Measurements from ENCODE around the gene GPR107. TPM values are rescaled to one million over a fixed set of nuclear protein-coding genes. Genes with fewer than 3 reads are reported as not detected.
A peak's percentile ranks its signal among the peaks of the same experiment; 100 is the strongest.

Gene GPR107
- total RNA-seq, 1 donor from 2014 or later, result 23.7 TPM

- intact Hi-C loops (cut with DNase I), result no loop called here
- DNase-seq (ENCODE audit: low spot score), result no peak
Observed at GRCh38 chr9:130147198-130147597, 93.5 kb downstream of the GPR107 start.

- intact Hi-C loops (cut with DNase I), result no loop called here
Observed at GRCh38 chr9:130147910-130148309, 94.2 kb downstream of the GPR107 start.

GRCh38 chr9:130149031-130149430 is 95.3 kb downstream of the GPR107 start:
- intact Hi-C loops (cut with DNase I), result no loop called here
- no peak for DNase-seq (ENCODE audit: low spot score)

More at GRCh38 chr9:130147910-130148309, 94.2 kb downstream of the GPR107 start:
- DNase-seq (ENCODE audit: low spot score), result no peak

- intact Hi-C loops (cut with DNase I), result no loop called here
- DNase-seq (ENCODE audit: low spot score), result no peak
Observed at GRCh38 chr9:130149654-130150286, 96.1 kb downstream of the GPR107 start.

GRCh38 chr9:130150779-130151382 is 97.2 kb downstream of the GPR107 start:
- DNase-seq (ENCODE audit: low spot score), result no peak
- intact Hi-C loops (cut with DNase I), result no loop called here

- intact Hi-C loops (cut with DNase I), result no loop called here
- DNase-seq (ENCODE audit: low spot score), result no peak
Observed at GRCh38 chr9:130154816-130155215, 101.1 kb downstream of the GPR107 start.

- intact Hi-C loops (cut with DNase I), result no loop called here
- DNase-seq (ENCODE audit: low spot score), result no peak
Observed at GRCh38 chr9:130155647-130156046, 101.9 kb downstream of the GPR107 start.

GRCh38 chr9:130156672-130157071 is 103.0 kb downstream of the GPR107 start:
- DNase-seq (ENCODE audit: low spot score), result no peak
- intact Hi-C loops (cut with DNase I), result no loop called here

- DNase-seq (ENCODE audit: low spot score), result no peak
- intact Hi-C loops (cut with DNase I), result no loop called here
Observed at GRCh38 chr9:130157079-130157478, 103.4 kb downstream of the GPR107 start.

GRCh38 chr9:130158001-130158400 is 104.3 kb downstream of the GPR107 start:
- DNase-seq (ENCODE audit: low spot score), result no peak
- intact Hi-C loops (cut with DNase I), result no loop called here

- DNase-seq (ENCODE audit: low spot score), result no peak
- intact Hi-C loops (cut with DNase I), result no loop called here
Observed at GRCh38 chr9:130159057-130159456, 105.4 kb downstream of the GPR107 start.

- no peak for DNase-seq (ENCODE audit: low spot score)
Observed at GRCh38 chr9:130159915-130160670, 106.4 kb downstream of the GPR107 start.

GRCh38 chr9:130160862-130161470 is 107.3 kb downstream of the GPR107 start:
- DNase-seq (ENCODE audit: low spot score), result no peak
- intact Hi-C loops (cut with DNase I), result no loop called here

More at GRCh38 chr9:130159915-130160670, 106.4 kb downstream of the GPR107 start:
- intact Hi-C loops (cut with DNase I), result no loop called here

- intact Hi-C loops (cut with DNase I), result no loop called here
- DNase-seq (ENCODE audit: low spot score), result no peak
Observed at GRCh38 chr9:130165579-130165978, 111.9 kb downstream of the GPR107 start.

GRCh38 chr9:130166399-130166798 is 112.7 kb downstream of the GPR107 start:
- DNase-seq (ENCODE audit: low spot score), result no peak

GRCh38 chr9:130167927-130168326 is 114.2 kb downstream of the GPR107 start:
- intact Hi-C loops (cut with DNase I), result no loop called here

More at GRCh38 chr9:130166399-130166798, 112.7 kb downstream of the GPR107 start:
- intact Hi-C loops (cut with DNase I), result no loop called here

GRCh38 chr9:130171226-130172148 is 117.8 kb downstream of the GPR107 start:
- DNase-seq (ENCODE audit: low spot score), result no peak
- intact Hi-C loops (cut with DNase I), result loop anchor here (5.0 kb wide), 1 partner anchor 34 kb away; no protein-coding TSS in a partner anchor

More at GRCh38 chr9:130167927-130168326, 114.2 kb downstream of the GPR107 start:
- DNase-seq (ENCODE audit: low spot score), result no peak

GRCh38 chr9:130172161-130172857 is 118.6 kb downstream of the GPR107 start, which contains the start of gene NCS1:
Gene NCS1, plus strand, starts transcription at chr9:130172404. Its CDS starts 260 bp downstream, at chr9:130172664.
- intact Hi-C loops (cut with DNase I), result loop anchor here (5.0 kb wide), 1 partner anchor 35 kb away; no protein-coding TSS in a partner anchor
- DNase-seq (ENCODE audit: low spot score), result peak; percentile 86

Data from cardiac septum (tissue), 1 donor.